Transverse colon (tissue), 3 donors: ENCODE measurements around the gene HIPK2.

Experiments used
- CTCF ChIP-seq, 5 experiments: fragments of 200-600 bp in 3 of 5; fragments of 450-650 bp in 2 of 5; sonication (generic) in 3 of 5; IDR thresholded peaks; 1 replicate in 2 of 5; 2 replicates in 3 of 5; pipeline ENCODE4 v1.5.1; 2016 to 2017; ENCODE audit warnings: antibody characterized with exemption in 5 of 5, inconsistent platforms in 3 of 5, mild to moderate bottlenecking in 2 of 5, moderate library complexity in 1 of 5
- EP300 ChIP-seq: sonication (generic); formaldehyde crosslinking; IDR thresholded peaks from one replicate; pipeline ENCODE4 v1.6.1; 2017; ENCODE audit warnings: antibody characterized with exemption, low read depth
- POLR2A ChIP-seq: fragments of 450-650 bp; IDR thresholded peaks from one replicate; pipeline ENCODE4 v1.6.1; 2016; ENCODE audit warnings: antibody characterized with exemption, mild to moderate bottlenecking, moderate library complexity

GRCh38 chr7:139813151-139813550, 35.4 kb upstream of the HIPK2 start:
- TF ChIP-seq CTCF (IDR thresholded peaks at IDR 0.05): no peak
- TF ChIP-seq EP300: no peak
- no peak for TF ChIP-seq POLR2A
